GM19023 (cell line): ENCODE measurements around the gene ZMAT5.

Experiments used
- ATAC-seq: cut with Tn5 transposase; IDR thresholded peaks from one replicate; pipeline ENCODE4 v1.9.1; 2021; ENCODE audit warnings: mild to moderate bottlenecking, moderate library complexity; ENCODE audit not compliant: unreplicated experiment

Gene ZMAT5

GRCh38 chr22:29732883-29733282 is 33.9 kb downstream of the ZMAT5 start:
- no peak for ATAC-seq

- ATAC-seq: no peak
These were observed 35.6 kb downstream of the ZMAT5 start for GRCh38 chr22:29731058-29731850.

- no peak for ATAC-seq
These were observed 37.6 kb downstream of the ZMAT5 start for GRCh38 chr22:29729161-29729560.

GRCh38 chr22:29727131-29727523 is 39.7 kb downstream of the ZMAT5 start:
- ATAC-seq: no peak

GRCh38 chr22:29726512-29727130 is 40.2 kb downstream of the ZMAT5 start:
- ATAC-seq: no peak

- ATAC-seq: no peak
These were observed 40.7 kb downstream of the ZMAT5 start for GRCh38 chr22:29726106-29726505.

GRCh38 chr22:29724843-29725242 is 42.0 kb downstream of the ZMAT5 start:
- ATAC-seq: no peak

- ATAC-seq: no peak
These were observed 43.0 kb downstream of the ZMAT5 start for GRCh38 chr22:29723766-29724165.

- no peak for ATAC-seq
These were observed 44.2 kb downstream of the ZMAT5 start for GRCh38 chr22:29722587-29722986.

- no peak for ATAC-seq
These were observed 44.7 kb downstream of the ZMAT5 start for GRCh38 chr22:29722151-29722550.

GRCh38 chr22:29720811-29721323 is 45.9 kb downstream of the ZMAT5 start:
- ATAC-seq: no peak

- ATAC-seq: no peak
These were observed 46.7 kb downstream of the ZMAT5 start, which contains the start of gene CABP7 for GRCh38 chr22:29719899-29720645. Gene CABP7, plus strand, starts transcription at chr22:29720003. Its CDS starts 422 bp downstream, at chr22:29720425.

- ATAC-seq: no peak
These were observed 47.6 kb downstream of the ZMAT5 start for GRCh38 chr22:29718949-29719898.

- ATAC-seq: no peak
These were observed 49.0 kb downstream of the ZMAT5 start for GRCh38 chr22:29717789-29718188.

GRCh38 chr22:29716814-29717545 is 49.8 kb downstream of the ZMAT5 start:
- ATAC-seq: no peak

- ATAC-seq: no peak
These were observed 51.1 kb downstream of the ZMAT5 start for GRCh38 chr22:29715705-29716104.

- ATAC-seq: no peak
These were observed 51.6 kb downstream of the ZMAT5 start for GRCh38 chr22:29715240-29715639.

GRCh38 chr22:29713156-29713727 is 53.6 kb downstream of the ZMAT5 start:
- ATAC-seq: no peak

- no peak for ATAC-seq
These were observed 54.7 kb downstream of the ZMAT5 start for GRCh38 chr22:29712119-29712518.
